Right atrium auricular region (tissue), 2 donors: Measurements from ENCODE around the gene CABLES1. TPM values are rescaled to one million over a fixed set of nuclear protein-coding genes. Genes with fewer than 3 reads are reported as not detected.

Experiments
- DNase-seq: peaks from one replicate; pipeline ENCODE4 v3.0.0-alpha.2; 2019; ENCODE audit warnings: low spot score
- H3K27ac ChIP-seq, 2 donors: fragments of 200-600 bp; sonication (generic); 1 replicate in 1 of 2; 2 replicates in 1 of 2; pipeline ENCODE4 v1.5.1; 2016 to 2019
- H3K27me3 ChIP-seq, 2 donors: fragments of 200-600 bp; sonication (generic); one replicate each; pipeline versions ENCODE4 v1.5.1 to v1.6.0; 2017 to 2019
- H3K36me3 ChIP-seq: fragments of 200-600 bp; sonication (generic); one replicate; pipeline ENCODE4 v1.5.1; 2016
- H3K4me1 ChIP-seq, 2 donors: fragments of 200-600 bp; sonication (generic); one replicate each; pipeline versions ENCODE4 v1.5.1 to v1.6.0; 2017 to 2019
- H3K4me3 ChIP-seq, 2 donors: fragments of 200-600 bp; sonication (generic); 1 replicate in 1 of 2; 2 replicates in 1 of 2; pipeline ENCODE4 v1.5.1; 2017 to 2019; ENCODE audit warnings: mild to moderate bottlenecking in 1 of 2, moderate library complexity in 1 of 2
- H3K9me3 ChIP-seq, 2 donors: fragments of 200-600 bp; sonication (generic); one replicate each; pipeline ENCODE4 v1.5.1; 2019
- total RNA-seq, 2 donors: library from RNA; depleted of rRNA; stranded (reverse); fragments of >200 nt; gene quantifications; one replicate each; pipeline ENCODE4 v1.1.0, GENCODE V29; 2016
- TF ChIP-seq, protein P1 (sequence below), 2 donors: fragments of 200-600 bp; sonication (generic); IDR thresholded peaks; one replicate each; pipeline ENCODE4 v1.5.1; 2019; ENCODE audit warnings: antibody characterized with exemption in 2 of 2

Gene CABLES1
- total RNA-seq, 2 donors from 2014 or later: 5.4 to 6.9 TPM

DNA sequence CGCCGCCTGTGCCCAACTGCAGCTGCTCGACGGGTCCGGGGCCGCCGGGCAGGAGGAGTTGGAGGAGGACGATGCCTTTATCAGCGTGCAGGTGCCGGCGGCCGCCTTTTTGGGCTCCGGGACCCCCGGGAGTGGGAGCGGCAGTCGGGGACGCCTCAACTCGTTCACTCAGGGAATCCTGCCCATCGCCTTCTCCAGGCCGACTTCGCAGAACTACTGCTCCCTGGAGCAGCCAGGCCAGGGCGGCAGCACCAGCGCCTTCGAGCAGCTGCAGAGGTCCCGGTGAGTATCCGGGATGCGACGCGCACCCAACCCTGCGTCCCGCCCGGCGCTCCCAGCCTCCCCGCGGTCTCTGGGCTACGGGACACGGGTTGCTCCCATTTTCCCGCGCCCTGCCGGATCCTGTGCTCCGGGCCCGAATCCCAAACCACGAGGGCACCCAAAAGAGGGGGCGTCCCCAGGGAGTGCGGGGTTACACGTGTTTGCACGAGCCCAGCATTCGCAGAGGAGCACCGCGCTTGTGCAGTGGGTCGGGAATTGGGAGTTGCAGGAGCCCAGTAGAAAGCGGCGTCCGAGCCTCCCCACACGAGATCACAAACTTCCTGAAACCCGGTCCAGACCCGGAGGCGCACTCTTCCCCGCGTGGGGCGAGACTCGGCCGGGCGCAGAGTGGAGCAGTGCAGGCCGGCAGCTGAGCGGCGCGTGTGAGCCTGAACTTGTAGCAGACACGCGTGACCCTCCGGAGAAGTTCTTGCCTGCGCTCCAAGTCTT is 1.2 kb downstream of the CABLES1 start:
- Histone ChIP-seq H3K27ac (peak overlapping the region; percentile 80 to 82), H3K27me3 (peaks cover 0 to 7% of the 10 kb centered on the region in 2 donors), H3K4me3 (peak overlapping the region; percentile 49 to 63), H3K36me3 (no peaks in the 10 kb centered on the region), H3K9me3 (no peaks in the 10 kb centered on the region), H3K4me1 (peaks cover 0 to 44% of the 10 kb centered on the region in 2 donors)
- peak; percentile 75 for DNase-seq
- TF ChIP-seq, protein P1, sequence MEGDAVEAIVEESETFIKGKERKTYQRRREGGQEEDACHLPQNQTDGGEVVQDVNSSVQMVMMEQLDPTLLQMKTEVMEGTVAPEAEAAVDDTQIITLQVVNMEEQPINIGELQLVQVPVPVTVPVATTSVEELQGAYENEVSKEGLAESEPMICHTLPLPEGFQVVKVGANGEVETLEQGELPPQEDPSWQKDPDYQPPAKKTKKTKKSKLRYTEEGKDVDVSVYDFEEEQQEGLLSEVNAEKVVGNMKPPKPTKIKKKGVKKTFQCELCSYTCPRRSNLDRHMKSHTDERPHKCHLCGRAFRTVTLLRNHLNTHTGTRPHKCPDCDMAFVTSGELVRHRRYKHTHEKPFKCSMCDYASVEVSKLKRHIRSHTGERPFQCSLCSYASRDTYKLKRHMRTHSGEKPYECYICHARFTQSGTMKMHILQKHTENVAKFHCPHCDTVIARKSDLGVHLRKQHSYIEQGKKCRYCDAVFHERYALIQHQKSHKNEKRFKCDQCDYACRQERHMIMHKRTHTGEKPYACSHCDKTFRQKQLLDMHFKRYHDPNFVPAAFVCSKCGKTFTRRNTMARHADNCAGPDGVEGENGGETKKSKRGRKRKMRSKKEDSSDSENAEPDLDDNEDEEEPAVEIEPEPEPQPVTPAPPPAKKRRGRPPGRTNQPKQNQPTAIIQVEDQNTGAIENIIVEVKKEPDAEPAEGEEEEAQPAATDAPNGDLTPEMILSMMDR (IDR thresholded peaks at IDR 0.05): peak in 1 of 2 donors; percentile 35

DNA sequence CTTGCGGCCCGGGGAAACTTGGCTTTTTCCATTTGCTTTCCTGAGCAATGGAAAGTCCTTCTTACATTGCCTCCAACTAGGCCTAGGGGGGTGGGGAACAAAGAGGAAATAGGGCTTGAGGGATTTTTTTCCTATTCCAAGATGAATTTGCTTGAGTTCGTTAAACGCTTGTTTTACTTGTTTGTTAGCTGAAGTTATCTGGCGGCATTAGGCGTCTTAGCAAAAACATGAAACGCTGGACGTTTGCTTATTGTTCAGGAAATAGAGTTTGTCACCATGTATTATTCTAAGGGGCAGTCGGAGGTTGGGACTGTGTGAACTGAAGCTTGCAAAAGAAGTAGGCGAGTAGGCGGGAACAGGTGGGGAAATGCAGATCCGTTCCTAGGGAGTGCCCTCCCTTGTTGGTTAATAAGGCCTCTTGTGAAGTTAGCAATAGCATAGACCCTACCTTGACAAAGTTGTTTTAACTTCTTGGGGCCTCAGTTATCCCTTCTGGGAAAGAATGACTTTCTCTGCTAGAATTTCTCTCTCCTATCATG is 1.9 kb downstream of the CABLES1 start:
- DNase-seq: no peak
- Histone ChIP-seq H3K36me3 (no peaks in the 10 kb centered on the region), H3K9me3 (no peaks in the 10 kb centered on the region), H3K4me1 (peaks cover 0 to 50% of the 10 kb centered on the region in 2 donors), H3K27ac (peak overlapping the region; percentile 80 to 82), H3K4me3 (peak overlapping the region; percentile 49 to 63), H3K27me3 (peaks cover 0 to 7% of the 10 kb centered on the region in 2 donors)
- TF ChIP-seq, protein P1 (IDR thresholded peaks at IDR 0.05): no peak

DNA sequence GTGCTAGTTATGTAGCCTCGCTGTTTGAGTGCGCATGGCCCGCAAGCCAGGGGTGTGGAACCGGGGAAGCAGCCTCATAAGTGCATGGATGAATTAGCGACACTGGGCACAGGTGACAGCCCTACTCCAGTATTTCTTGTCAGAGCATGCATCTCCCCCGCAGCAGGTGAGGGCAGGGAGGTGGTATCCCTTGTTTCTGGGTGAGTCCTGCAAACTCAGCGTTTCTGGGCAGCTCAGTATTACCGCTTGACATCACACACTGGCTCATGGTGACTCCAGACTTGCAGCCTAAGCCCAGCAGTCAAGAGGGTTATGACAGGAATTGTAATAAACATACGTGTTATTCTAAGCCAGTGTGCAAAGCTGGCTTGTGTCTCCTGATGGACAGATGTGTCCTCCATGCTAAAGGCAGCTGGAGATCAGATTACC is 2.5 kb downstream of the CABLES1 start:
- Histone ChIP-seq H3K4me3 (peak overlapping the region; percentile 49 to 63), H3K36me3 (no peaks in the 10 kb centered on the region), H3K9me3 (no peaks in the 10 kb centered on the region), H3K4me1 (peaks cover 0 to 55% of the 10 kb centered on the region in 2 donors), H3K27me3 (peaks cover 0 to 7% of the 10 kb centered on the region in 2 donors), H3K27ac (peak overlapping the region; percentile 80 to 82)
- TF ChIP-seq, protein P1 (IDR thresholded peaks at IDR 0.05): no peak
- no peak for DNase-seq

DNA sequence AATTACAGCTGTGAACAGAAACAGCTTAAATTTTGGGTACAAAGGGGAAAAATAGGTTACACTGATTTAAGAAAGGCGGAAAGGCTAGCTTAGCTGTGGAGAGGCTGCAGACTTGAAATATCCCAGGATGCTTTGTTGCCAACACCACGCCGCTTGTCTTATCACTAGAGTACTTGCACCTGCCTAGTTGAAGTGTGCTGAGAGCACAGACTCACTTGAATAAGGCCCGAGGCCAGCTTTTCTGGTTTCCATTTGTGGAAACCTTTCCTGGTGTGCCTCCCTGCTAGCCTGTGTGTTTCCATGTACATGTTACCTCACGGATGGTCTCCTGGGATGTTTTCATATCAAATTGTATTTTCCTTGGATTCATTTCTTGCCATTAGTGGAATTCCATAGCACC is 3.2 kb downstream of the CABLES1 start:
- Histone ChIP-seq H3K27me3 (peaks cover 0 to 7% of the 10 kb centered on the region in 2 donors), H3K4me3 (peak overlapping the region in 1 of 2 donors; percentile 63), H3K36me3 (no peaks in the 10 kb centered on the region), H3K9me3 (no peaks in the 10 kb centered on the region), H3K4me1 (peaks cover 0 to 61% of the 10 kb centered on the region in 2 donors), H3K27ac (no peak overlapping the region)
- TF ChIP-seq, protein P1 (IDR thresholded peaks at IDR 0.05): no peak
- DNase-seq: no peak

DNA sequence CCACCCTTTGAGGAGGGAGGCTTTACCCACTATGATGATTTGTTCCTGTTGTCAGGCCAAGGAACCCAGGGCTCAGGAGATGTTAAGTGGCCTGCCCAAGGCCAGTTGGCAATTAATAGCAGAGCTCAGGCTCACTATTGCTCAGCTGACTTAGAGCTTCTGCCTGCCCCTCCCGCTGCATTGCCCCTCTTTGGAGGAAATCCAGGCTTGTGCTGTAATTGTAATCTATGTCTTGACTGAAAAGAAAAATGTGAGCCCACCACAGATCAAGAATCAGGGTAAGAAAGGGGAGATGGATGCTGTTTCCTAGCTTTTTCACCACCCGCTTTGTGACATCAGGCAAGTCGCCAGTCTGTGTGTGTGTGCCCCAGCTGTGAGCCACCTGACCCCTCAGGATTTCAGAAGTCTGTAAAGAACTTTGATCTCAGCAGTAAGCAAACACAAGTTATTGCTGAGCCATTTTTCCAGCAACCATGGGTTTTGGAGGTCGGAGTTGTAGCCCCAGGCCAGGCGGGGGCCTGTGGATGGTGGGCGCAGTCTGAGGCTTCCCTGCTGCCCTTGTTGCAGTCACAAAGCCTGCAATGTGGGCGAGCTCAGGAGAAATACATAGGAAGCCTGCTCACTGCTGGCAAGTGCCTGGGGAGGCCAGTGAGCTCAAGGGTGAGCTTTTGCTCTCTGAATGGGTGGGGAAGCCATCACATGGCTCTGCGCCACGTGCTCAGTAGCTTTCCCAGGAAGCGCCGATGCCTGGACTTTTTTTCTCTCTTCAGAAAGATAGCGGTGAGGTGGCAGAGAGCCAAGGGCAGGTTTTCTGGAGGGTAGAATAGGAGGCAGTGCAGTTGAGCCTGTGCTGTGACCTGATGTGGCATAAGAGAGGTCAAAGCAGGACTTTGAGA is 6.1 kb downstream of the CABLES1 start:
- H3K27ac ChIP-seq: peak overlapping the region; percentile 21 to 28
- H3K4me1 ChIP-seq: peaks cover 0 to 60% of the 10 kb centered on the region in 2 donors
- no peaks in the 10 kb centered on the region for H3K9me3 ChIP-seq
- peak; percentile 73 for DNase-seq
- no peak overlapping the region for H3K4me3 ChIP-seq
- H3K36me3 ChIP-seq: no peaks in the 10 kb centered on the region
- H3K27me3 ChIP-seq: peaks cover 0 to 3% of the 10 kb centered on the region in 2 donors
- TF ChIP-seq, protein P1 (IDR thresholded peaks at IDR 0.05): no peak
